Vagina (tissue), 2 donors: ENCODE measurements around the gene FBLN7.

ENCODE experiments used
- POLR2A ChIP-seq, 2 donors: fragments of 450-650 bp; IDR thresholded peaks; one replicate each; pipeline ENCODE4 v1.6.1; 2017; ENCODE audit warnings: antibody characterized with exemption in 2 of 2, mild to moderate bottlenecking in 2 of 2, moderate library complexity in 2 of 2
- POLR2AphosphoS5 ChIP-seq, 2 donors: sonication (generic); formaldehyde crosslinking; IDR thresholded peaks; one replicate each; pipeline ENCODE4 v1.9.0; 2017; ENCODE audit warnings: antibody characterized with exemption in 2 of 2, mild to moderate bottlenecking in 2 of 2, low read depth in 1 of 2; ENCODE audit not compliant: insufficient read depth in 1 of 2
- TF ChIP-seq, protein P1 (sequence below), 3 experiments: fragments of 450-650 bp in 2 of 3; fragments of 200-600 bp in 1 of 3; sonication (generic) in 1 of 3; IDR thresholded peaks; one replicate each; pipeline ENCODE4 v1.5.1; 2017 to 2019; ENCODE audit warnings: antibody characterized with exemption in 3 of 3, mild to moderate bottlenecking in 2 of 3, moderate library complexity in 2 of 3

DNA sequence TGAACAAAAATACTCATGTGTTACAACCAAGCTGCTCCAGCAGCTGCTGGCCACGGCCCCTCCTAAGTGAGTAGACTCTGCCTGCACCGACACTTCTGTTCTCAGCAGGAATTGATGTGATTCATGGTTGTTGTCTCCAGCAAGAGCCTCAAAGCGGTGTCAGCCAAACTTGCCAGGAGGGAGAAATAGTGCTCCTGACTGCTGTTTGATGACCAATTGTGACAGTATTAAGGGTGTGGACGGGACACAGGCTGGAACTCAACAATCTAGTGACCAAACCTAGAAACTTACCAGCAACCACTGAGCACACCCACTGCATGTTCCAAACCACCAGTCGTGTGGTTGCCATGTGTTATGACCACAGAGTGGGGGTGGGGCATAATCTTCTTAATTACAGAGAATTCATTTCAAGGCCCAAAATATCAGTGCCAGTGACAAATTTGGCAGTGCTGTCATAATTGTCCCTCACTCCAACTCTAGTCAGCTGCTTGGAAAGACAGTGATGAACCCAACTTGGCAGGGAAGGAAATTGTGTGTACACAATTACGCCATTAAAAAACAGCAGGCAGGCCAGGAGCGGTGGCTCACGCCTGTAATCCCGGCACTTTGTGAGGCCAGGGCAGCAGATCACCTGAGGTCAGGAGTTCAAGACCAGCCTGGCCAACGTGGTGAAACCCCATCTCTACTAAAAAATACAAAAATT, 30.4 kb downstream of the FBLN7 start:
- TF ChIP-seq POLR2A (IDR thresholded peaks at IDR 0.05) (no peak), POLR2AphosphoS5 (IDR thresholded peaks at IDR 0.05; ENCODE audit: insufficient read depth in 1 of 2, low read depth in 1 of 2) (no peak)
- TF ChIP-seq, protein P1, sequence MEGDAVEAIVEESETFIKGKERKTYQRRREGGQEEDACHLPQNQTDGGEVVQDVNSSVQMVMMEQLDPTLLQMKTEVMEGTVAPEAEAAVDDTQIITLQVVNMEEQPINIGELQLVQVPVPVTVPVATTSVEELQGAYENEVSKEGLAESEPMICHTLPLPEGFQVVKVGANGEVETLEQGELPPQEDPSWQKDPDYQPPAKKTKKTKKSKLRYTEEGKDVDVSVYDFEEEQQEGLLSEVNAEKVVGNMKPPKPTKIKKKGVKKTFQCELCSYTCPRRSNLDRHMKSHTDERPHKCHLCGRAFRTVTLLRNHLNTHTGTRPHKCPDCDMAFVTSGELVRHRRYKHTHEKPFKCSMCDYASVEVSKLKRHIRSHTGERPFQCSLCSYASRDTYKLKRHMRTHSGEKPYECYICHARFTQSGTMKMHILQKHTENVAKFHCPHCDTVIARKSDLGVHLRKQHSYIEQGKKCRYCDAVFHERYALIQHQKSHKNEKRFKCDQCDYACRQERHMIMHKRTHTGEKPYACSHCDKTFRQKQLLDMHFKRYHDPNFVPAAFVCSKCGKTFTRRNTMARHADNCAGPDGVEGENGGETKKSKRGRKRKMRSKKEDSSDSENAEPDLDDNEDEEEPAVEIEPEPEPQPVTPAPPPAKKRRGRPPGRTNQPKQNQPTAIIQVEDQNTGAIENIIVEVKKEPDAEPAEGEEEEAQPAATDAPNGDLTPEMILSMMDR (IDR thresholded peaks at IDR 0.05): no peak
